ENCODE results near the gene HID1.
"Not testable (repeated sequence)": the region's sequence is repeated elsewhere in the genome, so short reads cannot be mapped to it uniquely, and the experiment has no call there.

The HID1 gene

GRCh38 chr17:74972107-74972972 lies at the start of gene HID1:
Gene HID1, minus strand, starts transcription at chr17:74972759. Its CDS starts 103 bp downstream, at chr17:74972656.
- Mint-ChIP-seq H3K27ac (no peak within 1 kb of the TSS), H3K4me3 (peak within 1 kb of the TSS; percentile 76)

GRCh38 chr17:75020331-75021110 lies 48.0 kb upstream of the HID1 start:
- no peak overlapping the region for H3K4me3 Mint-ChIP-seq
- H3K4me1 Mint-ChIP-seq (ENCODE audit: low read depth) = peaks cover 9% of the 10 kb centered on the region
- no peaks in the 10 kb centered on the region for H3K27me3 Mint-ChIP-seq
- H3K36me3 Mint-ChIP-seq (ENCODE audit: low read depth) = peaks cover 62% of the 10 kb centered on the region
- H3K27ac Mint-ChIP-seq = no peak overlapping the region
- H3K9me3 Mint-ChIP-seq = no peaks in the 10 kb centered on the region

More at GRCh38 chr17:74972107-74972972, at the start of gene HID1:
- H3K9me3 Mint-ChIP-seq = no peaks in the 10 kb centered on the region
- H3K4me1 Mint-ChIP-seq (ENCODE audit: low read depth) = peaks cover 5% of the 10 kb centered on the region
- H3K27me3 Mint-ChIP-seq = peaks cover 18% of the 10 kb centered on the region
- no peaks in the 10 kb centered on the region for H3K36me3 Mint-ChIP-seq (ENCODE audit: low read depth)

- no peak overlapping the region for H3K4me3 Mint-ChIP-seq
- peaks cover 4% of the 10 kb centered on the region for H3K4me1 Mint-ChIP-seq (ENCODE audit: low read depth)
- H3K9me3 Mint-ChIP-seq = no peaks in the 10 kb centered on the region
- peaks cover 60% of the 10 kb centered on the region for H3K36me3 Mint-ChIP-seq (ENCODE audit: low read depth)
- H3K27me3 Mint-ChIP-seq = no peaks in the 10 kb centered on the region
- H3K27ac Mint-ChIP-seq = no peak overlapping the region
Measured at GRCh38 chr17:75019710-75020109, 47.2 kb upstream of the HID1 start.

GRCh38 chr17:75019146-75019545 lies 46.6 kb upstream of the HID1 start:
- H3K27ac Mint-ChIP-seq = no peak overlapping the region
- H3K36me3 Mint-ChIP-seq (ENCODE audit: low read depth) = peaks cover 58% of the 10 kb centered on the region

GRCh38 chr17:75013092-75013559 lies 40.6 kb upstream of the HID1 start:
- peak overlapping the region; percentile 93 for H3K27ac Mint-ChIP-seq
- H3K36me3 Mint-ChIP-seq (ENCODE audit: low read depth) = peaks cover 27% of the 10 kb centered on the region
- no peaks in the 10 kb centered on the region for H3K27me3 Mint-ChIP-seq
- H3K4me1 Mint-ChIP-seq (ENCODE audit: low read depth) = peaks cover 34% of the 10 kb centered on the region
- no peaks in the 10 kb centered on the region for H3K9me3 Mint-ChIP-seq
- peak overlapping the region; percentile 86 for H3K4me3 Mint-ChIP-seq

More at GRCh38 chr17:75019146-75019545, 46.6 kb upstream of the HID1 start:
- no peaks in the 10 kb centered on the region for H3K9me3 Mint-ChIP-seq
- H3K27me3 Mint-ChIP-seq = no peaks in the 10 kb centered on the region
- H3K4me1 Mint-ChIP-seq (ENCODE audit: low read depth) = peaks cover 7% of the 10 kb centered on the region
- H3K4me3 Mint-ChIP-seq = no peak overlapping the region

GRCh38 chr17:75012346-75013091 lies 40.0 kb upstream of the HID1 start, which contains the start of gene MRPL58:
Gene MRPL58, plus strand, starts transcription at chr17:75012670. Its CDS starts 17 bp downstream, at chr17:75012687.
- no peaks in the 10 kb centered on the region for H3K27me3 Mint-ChIP-seq
- H3K4me1 Mint-ChIP-seq (ENCODE audit: low read depth) = peaks cover 34% of the 10 kb centered on the region
- H3K9me3 Mint-ChIP-seq = no peaks in the 10 kb centered on the region
- peaks cover 23% of the 10 kb centered on the region for H3K36me3 Mint-ChIP-seq (ENCODE audit: low read depth)
- peak within 1 kb of the TSS; percentile 93 for H3K27ac Mint-ChIP-seq
- H3K4me3 Mint-ChIP-seq = peak within 1 kb of the TSS; percentile 86

GRCh38 chr17:75012096-75012345 lies 39.5 kb upstream of the HID1 start:
- H3K4me1 Mint-ChIP-seq (ENCODE audit: low read depth) = peaks cover 34% of the 10 kb centered on the region
- H3K4me3 Mint-ChIP-seq = peak overlapping the region; percentile 86
- H3K36me3 Mint-ChIP-seq (ENCODE audit: low read depth) = peaks cover 23% of the 10 kb centered on the region
- no peaks in the 10 kb centered on the region for H3K9me3 Mint-ChIP-seq
- no peaks in the 10 kb centered on the region for H3K27me3 Mint-ChIP-seq
- peak overlapping the region; percentile 93 for H3K27ac Mint-ChIP-seq

- H3K9me3 Mint-ChIP-seq = no peaks in the 10 kb centered on the region
- H3K27ac Mint-ChIP-seq = peak overlapping the region; percentile 93
- H3K27me3 Mint-ChIP-seq = no peaks in the 10 kb centered on the region
- peaks cover 19% of the 10 kb centered on the region for H3K36me3 Mint-ChIP-seq (ENCODE audit: low read depth)
- H3K4me3 Mint-ChIP-seq = peak overlapping the region; percentile 86
- H3K4me1 Mint-ChIP-seq (ENCODE audit: low read depth) = peaks cover 34% of the 10 kb centered on the region
Measured at GRCh38 chr17:75011401-75012095, 39.0 kb upstream of the HID1 start.

- H3K4me1 Mint-ChIP-seq (ENCODE audit: low read depth) = peaks cover 34% of the 10 kb centered on the region
- H3K27me3 Mint-ChIP-seq = no peaks in the 10 kb centered on the region
- H3K36me3 Mint-ChIP-seq (ENCODE audit: low read depth) = peaks cover 14% of the 10 kb centered on the region
- no peaks in the 10 kb centered on the region for H3K9me3 Mint-ChIP-seq
- peak overlapping the region; percentile 55 for H3K27ac Mint-ChIP-seq
- H3K4me3 Mint-ChIP-seq = no peak overlapping the region
Measured at GRCh38 chr17:75010683-75011400, 38.3 kb upstream of the HID1 start.

GRCh38 chr17:75009139-75009724 lies 36.7 kb upstream of the HID1 start:
- peaks cover 27% of the 10 kb centered on the region for H3K4me1 Mint-ChIP-seq (ENCODE audit: low read depth)
- no peak overlapping the region for H3K27ac Mint-ChIP-seq
- peaks cover 5% of the 10 kb centered on the region for H3K36me3 Mint-ChIP-seq (ENCODE audit: low read depth)
- no peaks in the 10 kb centered on the region for H3K27me3 Mint-ChIP-seq
- H3K9me3 Mint-ChIP-seq = no peaks in the 10 kb centered on the region
- no peak overlapping the region for H3K4me3 Mint-ChIP-seq

- no peak overlapping the region for H3K27ac Mint-ChIP-seq
- H3K27me3 Mint-ChIP-seq = no peaks in the 10 kb centered on the region
- no peaks in the 10 kb centered on the region for H3K9me3 Mint-ChIP-seq
- H3K4me1 Mint-ChIP-seq (ENCODE audit: low read depth) = peaks cover 20% of the 10 kb centered on the region
- no peak overlapping the region for H3K4me3 Mint-ChIP-seq
- no peaks in the 10 kb centered on the region for H3K36me3 Mint-ChIP-seq (ENCODE audit: low read depth)
Measured at GRCh38 chr17:75008373-75008772, 35.8 kb upstream of the HID1 start.

GRCh38 chr17:75006653-75007052 lies 34.1 kb upstream of the HID1 start:
- no peaks in the 10 kb centered on the region for H3K36me3 Mint-ChIP-seq (ENCODE audit: low read depth)
- H3K4me1 Mint-ChIP-seq (ENCODE audit: low read depth) = peaks cover 14% of the 10 kb centered on the region
- H3K27ac Mint-ChIP-seq = no peak overlapping the region
- no peaks in the 10 kb centered on the region for H3K9me3 Mint-ChIP-seq
- no peak overlapping the region for H3K4me3 Mint-ChIP-seq
- H3K27me3 Mint-ChIP-seq = no peaks in the 10 kb centered on the region

- H3K9me3 Mint-ChIP-seq; H3K27me3 Mint-ChIP-seq; H3K4me3 Mint-ChIP-seq; H3K36me3 Mint-ChIP-seq (ENCODE audit: low read depth); H3K4me1 Mint-ChIP-seq (ENCODE audit: low read depth); H3K27ac Mint-ChIP-seq: not testable (repeated sequence)
Measured at GRCh38 chr17:75006084-75006483, 33.5 kb upstream of the HID1 start.

All from stimulated activated naive CD8-positive, alpha-beta T cell treated with anti-CD3 and anti-CD28 coated beads, Interleukin-15, Interleukin-2, amounts not matched to agents 100 ng/mL and 50 ng/mL, for 24 hours (primary cell).